Fibroblast of skin of right biceps (primary cell): ENCODE measurements around the gene SIGLEC8.
"Not testable (repeated sequence)": the region's sequence is repeated elsewhere in the genome, so short reads cannot be mapped to it uniquely, and the experiment has no call there.

Experiments
- DNase-seq: peaks from one replicate; pipeline ENCODE4 v3.0.0-alpha.2; 2013

Gene SIGLEC8

GRCh38 chr19:51472607-51473006 is 14.4 kb upstream of the SIGLEC8 start:
- no peak for DNase-seq

GRCh38 chr19:51471527-51471926 is 13.3 kb upstream of the SIGLEC8 start:
- no peak for DNase-seq

- DNase-seq: no peak
Measured at GRCh38 chr19:51470966-51471365, 12.7 kb upstream of the SIGLEC8 start.

GRCh38 chr19:51469629-51470028 is 11.4 kb upstream of the SIGLEC8 start:
- no peak for DNase-seq

- no peak for DNase-seq
Measured at GRCh38 chr19:51469162-51469561, 10.9 kb upstream of the SIGLEC8 start.

- no peak for DNase-seq
Measured at GRCh38 chr19:51468545-51468920, 10.3 kb upstream of the SIGLEC8 start.

GRCh38 chr19:51467864-51468544 is 9.8 kb upstream of the SIGLEC8 start:
- DNase-seq: no peak

- no peak for DNase-seq
Measured at GRCh38 chr19:51466723-51467122, 8.5 kb upstream of the SIGLEC8 start.

GRCh38 chr19:51463976-51464581 is 5.8 kb upstream of the SIGLEC8 start:
- not testable (repeated sequence) for DNase-seq

- DNase-seq: no peak
Measured at GRCh38 chr19:51462681-51463080, 4.4 kb upstream of the SIGLEC8 start.

GRCh38 chr19:51462276-51462675 is 4.0 kb upstream of the SIGLEC8 start:
- no peak for DNase-seq

- DNase-seq: no peak
Measured at GRCh38 chr19:51461723-51462161, 3.5 kb upstream of the SIGLEC8 start.

GRCh38 chr19:51460164-51460992 is 2.1 kb upstream of the SIGLEC8 start:
- DNase-seq: no peak

- DNase-seq: no peak
Measured at GRCh38 chr19:51458899-51459505, 748 bp upstream of the SIGLEC8 start.

GRCh38 chr19:51457351-51458013 is 772 bp downstream of the SIGLEC8 start:
- DNase-seq: no peak

GRCh38 chr19:51456541-51457290 is 1.5 kb downstream of the SIGLEC8 start:
- no peak for DNase-seq

- no peak for DNase-seq
Measured at GRCh38 chr19:51450730-51451307, 7.4 kb downstream of the SIGLEC8 start.

- DNase-seq: no peak
Measured at GRCh38 chr19:51448411-51449016, 9.7 kb downstream of the SIGLEC8 start.

- DNase-seq: no peak
Measured at GRCh38 chr19:51448011-51448410, 10.2 kb downstream of the SIGLEC8 start.

GRCh38 chr19:51447510-51447909 is 10.7 kb downstream of the SIGLEC8 start:
- not testable (repeated sequence) for DNase-seq
